ENCODE measurements around the gene EEF2.
"Not testable (repeated sequence)": the region's sequence is repeated elsewhere in the genome, so short reads cannot be mapped to it uniquely, and the experiment has no call there.

EEF2 gene

GRCh38 chr19:3975144-3975543 is 10.1 kb downstream of the EEF2 start:
- TF ChIP-seq CTCF (IDR thresholded peaks at IDR 0.05; ENCODE audit: unreplicated experiment in 3 of 3): no peak
- H3K36me3 Mint-ChIP-seq (ENCODE audit: low read depth): peaks cover 39% of the 10 kb centered on the region
- no peak overlapping the region for H3K4me3 Mint-ChIP-seq
- H3K9me3 Mint-ChIP-seq: no peaks in the 10 kb centered on the region
- no peak overlapping the region for H3K27ac Mint-ChIP-seq
- H3K4me1 Mint-ChIP-seq: peaks cover 4% of the 10 kb centered on the region
- no peaks in the 10 kb centered on the region for H3K27me3 Mint-ChIP-seq (ENCODE audit: low read depth)

- no peak for TF ChIP-seq CTCF (IDR thresholded peaks at IDR 0.05; ENCODE audit: unreplicated experiment in 3 of 3)
Measured at GRCh38 chr19:3970808-3971598, 14.3 kb downstream of the EEF2 start, which contains the start of gene DAPK3. Gene DAPK3, minus strand, starts transcription at chr19:3971099. Its CDS starts 1,364 bp downstream, at chr19:3969735.

GRCh38 chr19:3970313-3970807 is 14.9 kb downstream of the EEF2 start:
- H3K36me3 Mint-ChIP-seq (ENCODE audit: low read depth): peaks cover 24% of the 10 kb centered on the region
- H3K27me3 Mint-ChIP-seq (ENCODE audit: low read depth): no peaks in the 10 kb centered on the region
- H3K27ac Mint-ChIP-seq: peak overlapping the region; percentile 78 to 91 (median 91)
- H3K4me1 Mint-ChIP-seq: peaks cover 30% of the 10 kb centered on the region
- no peaks in the 10 kb centered on the region for H3K9me3 Mint-ChIP-seq
- peak overlapping the region; percentile 89 to 98 (median 92) for H3K4me3 Mint-ChIP-seq
- no peak for TF ChIP-seq CTCF (IDR thresholded peaks at IDR 0.05; ENCODE audit: unreplicated experiment in 3 of 3)

More at GRCh38 chr19:3970808-3971598, 14.3 kb downstream of the EEF2 start, which contains the start of gene DAPK3:
- Mint-ChIP-seq H3K9me3 (no peaks in the 10 kb centered on the region), H3K36me3 (ENCODE audit: low read depth) (peaks cover 26% of the 10 kb centered on the region), H3K4me1 (peaks cover 30% of the 10 kb centered on the region), H3K4me3 (peak within 1 kb of the TSS; percentile 89 to 98 (median 92)), H3K27ac (peak within 1 kb of the TSS; percentile 78 to 94 (median 91)), H3K27me3 (ENCODE audit: low read depth) (no peaks in the 10 kb centered on the region)

GRCh38 chr19:3969435-3970312 is 15.6 kb downstream of the EEF2 start:
- H3K27me3 Mint-ChIP-seq (ENCODE audit: low read depth): no peaks in the 10 kb centered on the region
- H3K27ac Mint-ChIP-seq: peak overlapping the region; percentile 78 to 91 (median 91)
- peaks cover 30% of the 10 kb centered on the region for H3K36me3 Mint-ChIP-seq (ENCODE audit: low read depth)
- TF ChIP-seq CTCF (IDR thresholded peaks at IDR 0.05; ENCODE audit: unreplicated experiment in 3 of 3): no peak
- H3K4me1 Mint-ChIP-seq: peaks cover 30% of the 10 kb centered on the region
- H3K4me3 Mint-ChIP-seq: peak overlapping the region; percentile 89 to 98 (median 92)
- H3K9me3 Mint-ChIP-seq: no peaks in the 10 kb centered on the region

GRCh38 chr19:3968556-3969434 is 16.5 kb downstream of the EEF2 start:
- no peaks in the 10 kb centered on the region for H3K9me3 Mint-ChIP-seq
- H3K27ac Mint-ChIP-seq: peak overlapping the region; percentile 78 to 91 (median 91)

GRCh38 chr19:3967983-3968382 is 17.3 kb downstream of the EEF2 start:
- H3K36me3 Mint-ChIP-seq (ENCODE audit: low read depth): peaks cover 39% of the 10 kb centered on the region
- not testable (repeated sequence) for H3K9me3 Mint-ChIP-seq
- peak overlapping the region; percentile 89 to 98 (median 92) for H3K4me3 Mint-ChIP-seq

More at GRCh38 chr19:3968556-3969434, 16.5 kb downstream of the EEF2 start:
- Mint-ChIP-seq H3K27me3 (ENCODE audit: low read depth) (no peaks in the 10 kb centered on the region), H3K4me1 (peaks cover 30% of the 10 kb centered on the region), H3K4me3 (peak overlapping the region; percentile 89 to 98 (median 92)), H3K36me3 (ENCODE audit: low read depth) (peaks cover 33% of the 10 kb centered on the region)
- no peak for TF ChIP-seq CTCF (IDR thresholded peaks at IDR 0.05; ENCODE audit: unreplicated experiment in 3 of 3)

More at GRCh38 chr19:3967983-3968382, 17.3 kb downstream of the EEF2 start:
- Mint-ChIP-seq H3K27ac (peak overlapping the region; percentile 78 to 91 (median 91)), H3K4me1 (peaks cover 30% of the 10 kb centered on the region)
- H3K27me3 Mint-ChIP-seq (ENCODE audit: low read depth): not testable (repeated sequence)
